KG1 (cell line): Measurements from ENCODE around the gene FAM236A.
"Not testable (repeated sequence)": the region's sequence is repeated elsewhere in the genome, so short reads cannot be mapped to it uniquely, and the experiment has no call there.

ENCODE experiments used
- DNase-seq: peaks from one replicate; lab custom pipeline; 2025; lab: John Stamatoyannopoulos, UW

Gene FAM236A

DNA sequence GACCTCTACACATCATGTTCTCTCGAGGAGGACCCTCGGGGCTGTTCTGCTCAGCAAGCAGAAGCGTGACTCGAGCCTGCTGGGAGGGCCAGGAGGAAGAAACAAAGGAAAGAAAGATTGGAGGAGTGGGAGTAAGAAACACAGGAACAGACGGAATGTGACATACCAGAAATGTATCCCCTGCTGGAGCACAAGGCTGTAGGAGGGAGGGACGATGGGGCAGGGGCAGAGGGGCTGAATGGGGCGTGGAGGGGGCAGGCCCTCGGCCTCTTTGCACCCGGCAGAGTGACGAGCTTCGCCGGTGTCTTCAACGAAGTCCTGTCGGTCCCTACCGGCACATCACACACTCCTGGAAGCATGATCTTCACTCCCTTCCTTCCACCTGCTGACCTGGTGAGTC, at the start of gene FAM236A:
Gene FAM236A (plus strand): TSS at position 301 of the 400 bp plus-strand sequence. CDS start 57 bp downstream, at position 358.
- DNase-seq = not testable (repeated sequence)

DNA sequence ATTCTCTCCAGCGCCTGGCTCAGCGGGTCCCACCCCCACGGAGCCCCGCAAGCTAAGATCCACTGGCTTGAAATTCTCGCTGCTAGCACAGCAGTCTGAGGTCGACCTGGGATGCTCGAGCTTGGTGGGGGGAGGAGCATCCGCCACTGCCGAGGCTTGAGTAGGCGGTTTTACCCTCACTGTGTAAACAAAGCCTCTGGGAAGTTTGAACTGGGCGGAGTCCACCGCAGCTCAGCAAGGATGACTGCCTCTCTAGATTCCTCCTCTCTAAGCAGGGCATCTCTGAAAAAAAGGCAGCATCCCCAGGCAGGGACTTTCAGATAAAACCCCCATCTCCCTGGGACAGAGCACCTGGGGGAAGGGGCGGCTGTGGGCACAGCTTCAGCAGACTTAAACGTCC, 48.3 kb upstream of the FAM236A start:
- DNase-seq = not testable (repeated sequence)

- not testable (repeated sequence) for DNase-seq
Observed at GRCh38 chrX:72912315-72912714, 25.7 kb upstream of the FAM236A start, which contains the start of gene FAM236C. Gene FAM236C, plus strand, starts transcription at chrX:72912615. Its CDS starts 100 bp downstream, at chrX:72912715.

- DNase-seq = not testable (repeated sequence)
Observed at GRCh38 chrX:72916096-72916495, 21.9 kb upstream of the FAM236A start.

DNA sequence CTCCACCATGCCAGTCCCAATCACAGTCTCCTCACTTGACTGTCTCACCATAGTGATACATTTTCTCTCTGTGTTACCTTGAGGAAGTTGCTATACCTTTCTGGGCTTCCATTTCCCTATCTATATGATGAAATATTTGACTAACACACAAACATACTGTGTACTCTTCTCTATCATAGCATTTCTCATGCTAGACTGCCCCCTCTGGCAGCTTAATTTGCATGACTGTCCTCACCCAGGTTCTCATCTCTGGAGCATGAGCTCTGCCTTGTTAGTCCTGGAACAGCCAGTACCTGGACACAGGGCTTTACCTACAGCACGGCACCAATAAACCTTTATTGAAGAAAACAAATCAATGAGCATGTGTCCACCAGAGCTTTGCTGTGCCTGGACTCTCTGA, 5.7 kb upstream of the FAM236A start:
- not testable (repeated sequence) for DNase-seq

DNA sequence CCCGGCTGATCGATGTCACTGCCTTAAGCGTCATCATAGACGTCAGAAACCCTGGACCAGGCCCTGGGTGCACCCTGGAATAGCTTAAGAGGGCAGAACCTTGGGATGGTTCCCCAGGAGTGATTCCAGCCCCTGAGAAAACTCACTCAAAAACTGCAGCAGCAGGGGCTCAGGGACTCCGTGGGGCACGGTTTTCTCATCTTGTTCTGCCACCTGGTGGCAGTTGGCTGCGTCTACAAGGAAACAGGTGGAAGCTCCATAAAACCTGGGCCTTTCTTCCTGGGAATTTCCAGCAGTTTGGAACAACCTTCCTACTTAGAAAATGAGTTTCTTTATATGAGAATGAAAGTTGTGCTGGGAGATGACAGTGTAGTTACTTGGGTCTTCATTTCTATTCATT, 1.6 kb upstream of the FAM236A start:
- DNase-seq = not testable (repeated sequence)

- DNase-seq = not testable (repeated sequence)
Observed at GRCh38 chrX:72936882-72937455, 1.0 kb upstream of the FAM236A start.

DNA sequence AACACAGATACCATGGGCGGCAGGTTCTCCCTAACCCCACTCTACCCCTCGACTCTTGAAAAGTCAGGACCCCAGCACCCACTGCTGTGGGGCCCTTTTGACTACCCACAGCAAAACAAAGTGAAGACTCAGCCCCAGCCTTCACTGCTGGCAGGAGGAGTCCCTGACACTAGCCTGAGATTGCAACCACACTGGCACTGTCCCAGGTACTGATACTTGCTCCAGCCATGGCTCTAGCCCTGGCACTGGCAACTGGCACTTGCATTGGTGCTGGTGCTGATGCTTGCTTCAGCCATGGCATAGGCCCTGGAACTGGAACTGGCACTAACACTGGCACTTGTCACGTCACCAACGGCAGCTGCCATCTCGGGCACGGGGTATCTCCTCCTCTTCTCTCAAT, 4.3 kb downstream of the FAM236A start:
- DNase-seq = not testable (repeated sequence)

GRCh38 chrX:72943035-72943818, 5.2 kb downstream of the FAM236A start:
- DNase-seq = not testable (repeated sequence)

GRCh38 chrX:72943819-72944169, 5.8 kb downstream of the FAM236A start, which contains the start of gene DMRTC1:
Gene DMRTC1, minus strand, starts transcription at chrX:72943837. Its CDS starts 68,143 bp downstream, at chrX:72875694.
- not testable (repeated sequence) for DNase-seq

GRCh38 chrX:72959971-72960370, 22.0 kb downstream of the FAM236A start:
- DNase-seq = not testable (repeated sequence)

DNA sequence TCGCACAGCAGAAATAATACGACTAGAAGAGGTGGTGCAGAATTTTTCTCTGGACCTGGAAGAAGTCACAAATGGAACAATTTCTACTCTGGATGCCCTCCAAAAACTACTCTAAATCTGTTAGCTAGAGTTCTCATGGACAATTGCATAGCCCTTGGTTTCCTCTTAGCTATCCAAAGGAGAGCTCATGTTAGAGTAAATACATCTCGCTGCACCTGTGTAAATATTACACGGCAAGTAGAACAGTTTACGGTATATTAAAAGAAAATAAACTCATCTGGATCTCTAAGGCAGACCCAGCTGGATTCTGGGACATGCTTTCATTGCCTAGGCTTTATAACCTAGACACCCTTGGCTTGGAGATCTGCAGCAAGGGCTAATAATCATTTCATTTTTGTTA, 33.9 kb downstream of the FAM236A start:
- DNase-seq = not testable (repeated sequence)

DNA sequence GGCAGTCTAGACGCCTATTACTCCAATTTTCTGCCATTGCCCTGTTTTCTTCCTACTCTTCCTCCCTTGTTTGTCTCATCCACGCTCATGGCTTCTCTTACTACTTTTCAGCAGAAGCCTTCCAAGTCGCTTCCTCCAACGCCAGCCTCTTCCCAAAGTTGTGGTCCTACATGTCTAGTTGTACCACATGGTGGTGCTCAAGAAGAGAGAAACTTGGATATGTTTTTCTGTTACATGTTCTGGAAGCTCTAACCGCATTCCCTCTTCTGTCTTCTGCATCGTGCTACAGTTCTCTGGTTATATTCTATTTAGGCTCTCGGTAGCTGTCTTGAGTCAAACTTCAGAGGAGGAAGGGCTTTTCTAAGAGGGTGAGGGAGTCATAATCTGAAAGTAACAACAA, 36.9 kb downstream of the FAM236A start:
- DNase-seq = not testable (repeated sequence)

DNA sequence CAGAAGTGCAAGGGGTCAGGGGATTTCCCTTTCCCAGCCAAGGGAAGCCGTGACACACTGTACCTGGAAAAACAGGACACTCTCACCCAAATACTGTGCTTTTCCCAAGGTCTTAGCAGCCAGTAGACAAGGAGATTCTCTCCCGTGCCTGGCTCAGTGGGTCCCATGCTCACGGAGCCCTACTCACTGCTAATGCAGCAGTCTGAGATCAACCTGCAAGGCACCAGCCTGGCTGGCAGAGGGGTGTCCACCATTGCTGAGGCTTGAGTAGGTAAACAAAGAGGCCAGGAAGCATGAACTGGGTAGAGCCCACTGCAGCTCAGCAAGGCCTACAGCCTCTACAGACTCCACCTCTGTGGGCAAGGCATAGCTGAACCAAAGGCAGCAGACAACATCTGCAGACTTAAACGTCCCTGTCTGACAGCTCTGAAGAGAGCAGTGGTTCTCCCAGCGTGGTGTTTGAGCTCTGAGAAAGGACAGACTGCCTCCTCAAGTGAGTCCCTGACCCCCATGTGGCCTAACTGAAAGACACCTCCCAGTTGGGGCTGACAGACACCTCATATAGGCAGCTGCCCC, 43.0 kb downstream of the FAM236A start:
- not testable (repeated sequence) for DNase-seq
